ENCODE data around the gene COBL.

COBL gene

DNA sequence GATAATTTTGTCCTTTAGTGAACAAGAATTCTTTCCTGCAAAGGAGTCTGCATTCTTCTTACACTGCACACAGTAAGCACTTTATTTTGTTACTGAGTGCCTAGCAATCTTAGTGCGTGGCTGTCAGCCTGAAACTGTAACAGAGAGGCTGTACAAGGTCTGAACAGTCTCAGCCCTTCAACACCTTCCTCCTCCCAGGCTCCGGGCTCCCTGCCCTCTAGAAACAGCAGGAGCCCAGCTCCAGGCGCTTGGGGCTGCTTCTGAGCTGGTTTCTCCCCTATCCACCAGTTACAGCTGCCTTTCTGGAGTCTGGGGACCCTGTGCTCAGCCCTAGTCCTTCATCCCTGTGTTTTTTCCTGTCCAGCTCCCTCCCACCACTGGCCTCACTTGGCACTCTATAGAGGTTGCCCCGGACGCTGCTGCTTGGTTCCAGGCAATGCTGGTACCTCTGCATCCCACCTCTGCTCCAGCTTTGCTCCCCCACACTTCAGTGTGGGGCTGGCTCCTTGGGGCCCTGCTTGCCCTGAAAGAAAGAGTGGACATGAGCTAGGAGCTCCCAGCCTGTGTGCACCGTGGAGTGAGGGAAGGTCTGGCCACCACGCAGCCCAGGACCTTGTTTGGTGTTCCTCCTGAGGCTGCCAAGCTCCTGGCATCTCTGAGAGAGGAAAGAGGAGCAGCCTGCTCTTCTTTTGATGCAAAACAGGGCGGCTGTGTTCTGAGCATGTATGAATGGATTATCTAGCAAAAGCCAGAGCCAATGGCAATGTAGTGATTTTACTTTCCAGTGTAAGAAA, 282.7 kb downstream of the COBL start:
- no peak for DNase-seq

DNA sequence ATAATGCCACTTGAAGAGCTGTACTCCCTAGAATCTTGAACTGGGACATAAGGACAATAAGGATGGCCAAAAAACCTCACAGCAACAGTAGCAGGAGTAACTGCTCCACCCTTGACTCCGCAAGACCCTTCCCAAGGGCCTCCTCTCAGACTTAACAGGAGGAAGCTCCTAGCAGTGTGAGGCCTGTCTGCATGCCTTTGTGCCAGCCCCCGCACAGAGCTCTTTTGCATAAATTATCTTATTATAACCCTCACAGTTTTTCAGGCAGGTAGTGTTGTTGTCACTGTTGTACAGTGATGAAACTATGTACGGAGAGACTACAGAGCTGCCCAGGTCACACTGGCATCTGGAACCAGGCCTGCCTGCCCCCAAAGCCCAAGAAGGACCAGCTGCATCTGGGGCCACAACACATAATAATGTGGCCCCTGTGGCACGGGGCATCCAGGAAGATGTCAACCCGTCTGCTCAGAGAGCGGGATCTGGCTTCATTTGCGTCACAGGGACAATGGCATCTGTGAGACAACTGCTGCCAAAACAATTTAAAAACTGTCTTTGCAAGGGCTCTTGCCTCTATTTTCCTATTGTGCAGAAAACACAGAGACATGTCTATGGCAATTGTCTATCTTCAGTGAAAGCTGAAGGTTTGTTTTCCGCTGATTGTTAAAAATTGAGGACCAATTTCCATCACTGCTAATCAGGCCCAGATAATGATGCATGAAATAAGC, 284.7 kb downstream of the COBL start:
- no peak for DNase-seq

DNA sequence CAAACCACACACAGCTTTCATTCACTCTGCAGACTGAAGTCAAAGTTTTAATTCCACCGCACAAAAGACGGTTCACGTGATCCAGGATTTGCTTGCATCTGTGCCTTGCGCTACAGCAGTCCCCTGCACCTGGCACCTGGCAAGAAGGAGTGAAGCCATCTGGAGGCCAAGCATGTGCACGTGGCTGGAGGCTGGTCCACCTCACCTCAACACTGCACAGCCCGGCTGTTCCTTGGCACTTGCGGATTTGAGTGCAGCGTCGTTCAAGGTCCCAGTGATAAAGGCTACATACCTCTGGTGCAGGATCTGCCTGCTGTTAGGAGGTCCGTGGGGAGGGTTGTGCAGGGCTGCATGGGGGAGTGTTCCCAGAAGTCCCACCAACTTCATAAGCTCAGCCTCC, 285.4 kb downstream of the COBL start:
- no peak for DNase-seq

DNA sequence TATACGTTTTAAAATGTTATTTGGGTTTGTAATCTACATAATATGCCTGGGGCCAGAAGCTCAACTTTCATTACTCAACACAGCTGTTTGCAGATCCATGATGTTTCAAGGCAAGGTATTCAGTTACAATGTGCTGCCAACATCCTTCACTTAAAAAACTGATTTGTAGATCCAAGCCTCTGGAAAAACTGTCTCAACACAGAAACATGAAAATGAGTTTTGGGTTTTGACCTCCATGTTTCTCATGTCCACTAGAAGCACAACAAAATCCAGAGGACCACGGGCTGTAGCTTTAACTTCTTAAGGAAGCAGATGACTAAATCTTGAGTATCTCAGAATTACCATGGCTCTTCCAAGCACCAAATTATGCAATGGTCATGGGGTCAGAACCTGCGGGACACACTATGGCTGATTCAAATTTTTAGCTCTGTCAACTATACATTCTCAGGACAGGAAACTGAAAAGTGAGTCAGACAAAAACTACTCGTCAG, 286.9 kb downstream of the COBL start:
- DNase-seq, result no peak

DNA sequence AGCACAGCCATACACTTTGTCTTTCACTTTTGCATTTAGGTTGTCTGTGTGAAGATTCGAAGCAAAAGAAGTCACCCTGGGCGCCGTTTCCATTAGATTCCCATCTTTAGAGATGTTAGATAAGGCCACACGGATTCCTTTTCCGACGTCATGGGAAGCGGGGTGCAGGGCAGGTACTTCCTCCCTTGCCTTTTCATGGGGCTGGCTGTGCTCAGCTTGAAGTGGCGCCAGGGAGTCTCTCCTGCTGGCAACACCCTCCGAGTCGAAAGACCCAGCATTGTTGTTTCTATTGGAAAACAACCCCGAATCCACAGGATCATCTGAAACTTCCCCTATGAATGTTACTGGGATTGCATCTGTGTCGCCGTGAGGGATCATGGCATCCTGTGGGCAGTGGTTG, 287.5 kb downstream of the COBL start:
- no peak for DNase-seq

DNA sequence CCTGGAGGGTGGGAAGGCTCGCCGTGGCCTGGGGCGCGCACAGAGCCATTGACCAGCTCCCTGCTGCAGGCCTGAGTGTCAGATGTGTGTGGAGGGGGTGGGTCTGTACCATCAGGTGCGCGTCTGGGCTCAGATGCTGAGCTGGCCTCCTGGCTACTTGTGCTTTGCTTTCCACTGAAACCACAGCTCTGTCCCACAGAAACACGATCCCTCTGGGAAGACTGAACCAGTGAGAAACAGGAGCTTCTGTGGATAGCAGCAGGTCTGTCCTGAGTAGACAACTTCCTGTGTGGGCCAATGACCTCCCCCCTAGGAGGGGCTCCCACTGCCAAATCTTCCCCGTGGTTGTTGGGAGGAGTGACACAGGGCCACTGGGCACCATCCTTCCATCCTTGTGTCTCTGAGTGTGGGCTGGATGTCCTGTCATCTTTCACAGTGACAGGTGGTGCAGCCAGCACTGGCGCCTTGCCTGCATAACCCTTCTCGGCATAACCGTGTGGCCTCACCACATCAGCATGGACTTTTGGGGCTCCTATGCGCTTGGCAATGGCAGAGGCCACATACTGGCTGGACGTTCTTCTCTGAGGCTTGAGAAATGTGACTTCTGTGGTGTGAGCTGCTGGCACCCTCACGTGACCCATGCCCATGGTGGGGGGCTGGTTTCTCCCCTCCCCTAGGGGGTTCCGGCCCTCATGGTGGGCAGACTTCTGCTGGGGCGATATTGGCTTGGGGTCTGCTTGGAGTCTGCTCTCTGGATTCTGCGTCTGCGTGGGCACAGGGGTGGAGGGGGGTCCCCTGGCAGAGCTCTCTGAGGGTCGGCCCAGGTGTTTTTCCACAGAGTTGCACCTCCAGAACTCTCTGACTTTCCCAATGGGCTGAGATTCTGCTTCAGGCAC, 288.4 kb downstream of the COBL start:
- no peak for DNase-seq

DNA sequence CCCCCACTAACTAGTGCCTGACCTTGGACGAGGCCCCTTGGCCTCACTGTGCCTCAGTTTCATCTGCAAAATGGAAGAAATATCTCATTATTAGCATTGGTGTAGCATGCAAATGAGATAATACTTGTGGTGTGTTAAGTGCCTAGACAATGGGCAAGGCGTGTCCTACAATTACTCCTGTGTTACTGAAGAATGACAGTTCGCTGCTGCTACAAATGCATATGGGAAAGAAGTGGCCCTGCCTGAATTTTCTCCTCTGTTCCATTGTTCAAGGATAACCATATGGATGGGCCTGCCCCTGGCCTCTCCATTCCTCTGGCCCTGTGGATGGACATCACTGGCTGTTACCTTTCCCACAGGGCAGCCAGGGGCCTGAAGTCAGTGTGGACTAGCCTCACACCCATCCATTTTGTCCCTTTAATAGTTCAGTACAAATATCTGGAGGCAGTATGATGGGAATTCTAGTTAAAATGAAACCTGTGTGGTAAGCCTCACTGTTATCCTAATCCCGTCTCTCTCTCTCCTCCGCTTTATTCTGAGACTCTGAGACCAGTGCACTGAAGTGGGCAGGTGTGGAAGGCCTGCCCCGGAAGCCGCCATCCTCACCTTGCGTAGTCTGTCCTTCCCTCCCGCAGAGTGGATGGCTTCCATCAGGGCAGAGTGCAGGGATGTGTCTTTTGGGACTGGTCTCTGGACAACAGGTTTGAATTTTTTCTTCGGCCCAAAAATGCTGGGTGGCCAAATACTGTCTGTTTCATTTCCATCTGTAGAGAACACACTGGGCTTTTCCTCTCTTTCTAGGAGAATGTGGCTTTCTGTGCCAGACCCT, 289.3 kb downstream of the COBL start:
- DNase-seq, result no peak

DNA sequence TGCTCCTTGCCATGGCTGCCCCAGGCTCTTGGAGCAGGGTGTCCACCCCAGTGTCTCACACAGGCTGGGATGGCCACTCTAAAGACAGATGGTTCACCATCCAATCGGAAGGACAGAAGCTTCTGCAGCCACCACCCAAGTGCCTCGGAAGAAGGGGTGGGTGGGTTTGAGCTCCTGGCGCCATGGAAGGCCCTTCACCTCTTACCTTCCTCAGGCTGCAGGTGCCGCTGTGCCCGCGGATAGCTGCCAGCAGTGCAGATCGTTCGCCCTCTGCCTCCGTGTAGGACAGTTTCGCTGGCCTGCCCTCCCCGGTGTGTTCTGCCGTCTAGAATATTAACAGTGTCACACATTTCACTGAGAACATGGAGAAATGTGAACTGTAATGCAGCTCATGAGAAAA, 290.3 kb downstream of the COBL start:
- no peak for DNase-seq

DNA sequence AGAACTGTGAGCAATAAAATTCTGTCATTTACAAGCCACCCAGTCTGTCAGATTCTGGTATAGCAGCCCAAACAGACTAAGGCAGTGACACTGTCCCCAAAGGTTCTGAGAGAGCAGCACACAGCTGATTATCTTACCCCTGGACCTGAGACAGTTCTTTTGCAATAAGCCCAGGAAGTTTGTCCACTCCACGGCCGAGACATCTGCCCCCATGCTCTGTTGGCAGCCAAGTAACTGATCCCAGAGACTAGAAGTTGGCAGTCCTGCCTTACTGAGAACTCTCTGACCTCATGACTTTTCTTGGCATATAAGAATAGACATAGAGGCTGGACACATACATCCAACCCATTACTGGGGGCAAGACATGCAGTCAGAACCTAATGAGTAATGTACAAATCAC, 290.9 kb downstream of the COBL start:
- DNase-seq, result no peak

DNA sequence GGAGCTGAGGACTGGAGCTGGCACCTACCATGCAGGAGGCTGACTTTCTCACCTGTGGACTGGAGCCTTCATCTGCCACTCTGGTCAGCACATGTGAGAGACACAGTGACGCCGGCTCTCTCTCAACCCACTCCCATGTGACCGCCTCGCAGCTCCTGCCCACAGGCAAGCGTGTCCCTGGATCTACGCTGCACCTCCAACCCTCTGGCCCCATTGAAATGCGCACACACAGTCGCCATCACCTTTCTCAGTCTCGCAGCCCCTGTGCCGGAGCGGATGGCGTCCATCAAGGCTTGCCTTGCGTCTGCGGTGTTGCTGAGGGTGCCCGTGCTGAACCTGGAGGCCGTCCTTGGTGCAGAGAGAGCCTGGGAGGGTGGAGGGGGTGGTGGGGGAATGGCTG, 291.7 kb downstream of the COBL start:
- no peak for DNase-seq

DNA sequence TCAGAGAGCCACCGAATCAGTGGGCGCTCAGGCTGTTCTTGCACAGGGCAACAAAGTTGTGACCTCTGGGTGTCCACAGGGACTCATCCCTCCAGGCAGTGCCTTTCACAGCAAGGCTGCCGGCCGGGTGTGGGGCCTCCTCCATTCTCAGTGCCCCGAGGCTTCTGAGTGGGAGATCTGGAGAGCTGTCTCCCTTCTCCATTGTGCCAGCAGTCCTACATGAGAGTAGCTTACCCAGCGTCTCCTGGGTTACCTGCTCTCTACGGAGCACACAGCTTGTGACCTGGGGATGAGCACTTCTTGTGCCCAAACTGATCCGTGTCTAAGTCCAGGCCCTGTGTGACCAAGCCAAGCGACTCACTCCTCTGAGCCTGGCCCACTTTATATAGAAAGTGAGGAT, 293.1 kb downstream of the COBL start:
- no peak for DNase-seq

DNA sequence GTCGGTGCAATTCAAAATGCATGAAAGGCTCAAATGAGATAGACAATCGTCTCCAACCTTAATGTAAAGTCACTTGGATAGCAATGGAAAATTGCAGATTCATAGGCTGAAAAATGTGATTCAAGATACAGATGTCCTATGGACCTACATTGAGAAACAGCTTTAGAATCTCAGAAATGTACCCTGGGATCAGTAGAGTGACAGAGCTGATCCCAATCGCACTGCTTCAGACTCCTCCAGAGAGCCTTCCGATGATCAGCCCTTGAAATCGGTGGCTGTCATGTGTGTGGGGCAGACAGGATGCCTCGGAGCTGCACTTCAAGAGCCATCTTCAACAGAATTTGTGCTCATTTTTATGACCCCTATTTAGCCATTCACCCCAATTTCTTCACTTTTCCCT, 293.8 kb downstream of the COBL start:
- no peak for DNase-seq

DNA sequence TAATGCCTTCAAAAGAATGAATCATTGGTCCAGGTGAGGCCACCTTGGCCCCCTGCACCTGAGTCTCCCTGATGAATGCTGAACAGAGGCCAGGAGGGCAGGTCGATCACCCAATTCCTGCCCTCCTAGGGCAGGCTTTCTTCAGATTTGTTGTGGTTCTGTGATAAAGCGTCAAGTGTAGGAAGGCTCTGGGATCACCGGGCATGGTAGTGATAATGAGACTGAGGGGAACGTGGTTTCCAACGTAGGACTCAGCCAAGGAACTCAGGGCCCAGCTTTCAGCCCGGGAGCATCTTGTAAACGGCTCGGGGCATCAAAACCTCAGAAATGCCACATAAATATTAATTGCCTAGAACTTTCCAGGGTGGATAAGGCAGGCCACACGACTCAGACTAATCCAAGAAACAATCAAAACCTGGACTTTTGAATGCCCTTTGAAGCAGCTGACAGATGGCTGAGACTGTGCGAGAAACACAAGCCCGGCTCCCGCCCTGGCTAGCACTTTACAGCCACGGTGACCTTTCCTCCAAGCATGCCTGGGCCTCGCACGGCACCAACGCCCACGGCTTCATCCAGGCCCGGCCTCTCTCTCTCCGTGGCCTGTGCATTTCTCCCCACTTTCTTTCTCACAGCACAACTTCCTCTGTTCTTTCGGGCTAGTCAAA, 294.6 kb downstream of the COBL start:
- DNase-seq, result no peak

DNA sequence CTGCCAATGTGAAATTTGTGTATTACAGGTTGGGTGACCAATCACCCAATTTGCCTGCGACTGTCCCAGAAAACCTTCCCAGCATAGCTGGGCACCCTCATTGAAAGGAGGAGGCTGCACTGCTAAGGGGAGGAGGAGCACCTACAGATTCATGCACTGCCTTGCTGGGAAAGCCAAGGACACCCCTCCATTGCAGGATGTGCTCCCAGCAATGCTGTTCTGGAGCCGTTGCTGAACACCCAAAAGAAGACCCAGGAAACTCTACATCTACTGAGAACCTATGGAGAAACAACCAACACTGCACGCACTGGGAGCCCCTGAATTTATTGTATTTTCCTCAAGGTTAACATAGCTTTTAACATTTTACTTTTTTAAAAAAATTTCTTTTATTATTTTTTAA, 295.7 kb downstream of the COBL start:
- DNase-seq, result no peak

DNA sequence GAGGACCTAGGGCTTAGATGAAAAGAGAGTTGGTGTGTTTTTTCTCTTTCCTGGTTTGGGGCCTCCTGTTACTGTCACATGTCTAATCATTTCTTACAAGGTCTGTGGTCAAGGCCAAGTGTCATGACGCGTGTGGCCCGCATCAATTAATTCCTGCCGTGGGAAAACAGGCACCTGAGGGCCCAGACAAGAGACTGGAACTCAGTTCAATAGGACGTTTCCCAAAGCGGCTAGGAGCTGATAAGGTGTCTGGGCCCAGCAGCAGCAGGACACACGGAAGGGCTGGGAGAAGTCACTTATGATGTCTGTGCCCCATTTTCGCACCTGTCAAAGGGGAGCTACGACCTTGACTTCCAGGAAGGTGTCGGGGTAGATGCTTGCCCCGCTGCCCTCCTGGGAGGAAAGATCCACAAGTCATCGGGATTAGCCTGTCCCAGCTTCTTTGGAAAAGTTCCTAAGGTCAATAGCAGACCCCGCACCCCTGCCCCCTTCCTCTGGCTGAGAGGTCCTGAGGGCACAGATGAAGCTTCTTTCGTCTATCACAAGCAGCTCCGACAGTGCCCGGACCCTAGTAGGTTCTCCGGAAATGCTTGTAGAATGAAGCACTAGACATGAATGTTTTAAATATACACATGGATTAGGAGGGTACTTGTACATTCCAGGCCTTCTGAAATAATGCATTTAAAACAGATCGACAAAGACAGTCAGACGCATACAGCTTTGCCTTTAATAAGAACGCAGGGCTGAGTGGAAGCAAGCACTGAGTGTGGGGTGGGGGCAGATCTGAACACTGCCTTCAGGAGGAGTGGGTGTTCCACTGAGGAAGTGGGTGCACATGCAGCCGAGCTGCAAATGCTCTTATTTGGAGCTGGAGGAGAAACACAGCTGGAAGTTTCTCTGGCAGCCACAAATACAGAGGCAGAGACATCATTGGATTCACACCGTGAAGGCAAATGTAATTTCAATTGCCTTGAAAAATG, 296.4 kb downstream of the COBL start:
- no peak for DNase-seq

DNA sequence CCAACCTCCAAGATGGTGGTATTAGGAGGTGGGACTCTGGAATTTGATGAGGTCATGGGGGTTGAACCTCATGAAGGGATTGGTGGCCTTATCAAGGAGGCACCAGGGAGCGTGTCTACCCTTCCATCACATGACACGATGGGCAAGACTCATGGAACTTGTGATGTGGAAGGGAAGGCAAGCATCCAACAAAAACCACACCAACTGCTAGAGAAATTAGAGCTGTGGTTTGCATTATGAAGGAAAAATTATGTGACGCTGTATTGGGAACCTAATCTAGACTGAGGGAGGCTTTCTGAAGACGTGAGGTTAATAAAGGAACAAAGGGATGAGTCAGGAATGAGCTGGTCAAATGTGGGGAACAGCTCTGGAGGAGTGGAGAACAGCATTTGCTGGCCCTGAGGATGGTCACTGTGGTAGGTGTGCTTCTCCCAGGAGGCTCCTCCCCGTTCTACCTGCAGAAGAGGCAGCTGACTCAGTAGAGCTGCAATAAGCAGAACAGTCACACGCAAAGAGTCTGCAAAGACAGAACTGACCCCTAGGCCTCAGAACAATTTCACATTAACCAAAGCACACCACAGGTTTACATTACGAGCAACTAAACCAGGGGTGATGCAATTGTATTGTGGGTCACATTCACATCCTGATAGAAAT, 297.3 kb downstream of the COBL start:
- DNase-seq, result no peak

DNA sequence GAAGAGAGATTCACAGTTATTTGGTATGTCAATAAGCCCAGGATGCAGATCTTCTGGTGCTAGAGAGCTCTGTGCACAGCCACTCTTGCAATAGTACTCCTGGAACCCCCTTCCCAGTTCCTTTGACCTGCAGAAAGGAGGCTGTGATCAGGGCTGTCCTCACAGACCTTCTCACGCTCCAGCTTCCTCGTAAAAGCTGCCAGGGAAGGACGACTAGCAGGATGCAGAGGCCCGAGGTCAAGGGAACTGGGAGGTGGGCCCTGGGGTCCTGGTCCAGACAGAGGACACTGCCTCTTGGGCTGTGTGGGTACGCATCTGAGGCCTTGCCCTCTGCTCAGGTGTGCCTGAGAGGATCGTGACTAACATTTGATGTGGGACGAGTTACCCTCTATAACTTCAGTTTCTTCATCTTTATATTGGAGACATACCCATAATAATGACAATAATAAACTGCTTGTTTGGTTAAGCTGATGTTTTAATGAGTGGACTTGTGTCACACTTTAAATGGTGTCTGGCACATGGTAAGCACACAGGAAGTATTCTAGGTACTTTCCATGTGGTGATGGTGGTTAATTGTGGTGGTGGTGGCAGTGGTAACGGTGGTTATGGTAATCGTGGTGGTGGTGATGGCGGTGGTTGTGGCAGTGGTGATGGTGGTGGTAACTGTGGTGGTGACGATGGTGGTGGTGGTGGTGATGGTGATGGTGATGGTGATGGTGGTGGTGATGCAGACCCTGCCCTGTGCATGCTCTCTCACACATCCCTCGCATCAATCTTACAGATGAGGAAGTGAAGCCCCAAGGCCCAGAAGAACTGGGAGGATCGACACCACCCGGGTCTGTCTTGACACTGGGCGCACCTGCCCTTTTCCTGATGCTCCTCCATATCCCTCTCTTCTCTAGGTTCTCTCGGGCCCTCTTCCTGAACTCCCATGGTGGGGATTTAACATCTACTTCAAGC, 298.8 kb downstream of the COBL start:
- no peak for DNase-seq

DNA sequence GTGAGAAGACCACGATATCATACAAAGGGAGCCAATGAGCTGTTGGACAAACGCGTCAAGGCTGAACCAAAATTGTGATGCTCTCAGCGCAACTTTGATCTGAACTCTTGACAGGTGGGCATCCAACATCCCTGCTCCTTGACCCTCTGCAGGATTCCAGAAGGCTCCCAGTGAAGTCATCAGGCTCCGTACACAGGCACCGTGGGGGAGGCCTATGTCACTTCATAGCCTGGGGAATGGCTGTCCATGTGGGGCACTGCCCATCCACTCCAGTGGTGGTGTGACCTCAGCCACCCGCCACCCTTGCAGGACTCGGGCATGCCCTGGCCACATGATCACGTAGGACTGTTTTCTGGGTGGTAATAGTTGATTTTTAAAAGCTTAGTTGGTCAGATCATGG, 300.1 kb downstream of the COBL start:
- DNase-seq, result no peak

DNA sequence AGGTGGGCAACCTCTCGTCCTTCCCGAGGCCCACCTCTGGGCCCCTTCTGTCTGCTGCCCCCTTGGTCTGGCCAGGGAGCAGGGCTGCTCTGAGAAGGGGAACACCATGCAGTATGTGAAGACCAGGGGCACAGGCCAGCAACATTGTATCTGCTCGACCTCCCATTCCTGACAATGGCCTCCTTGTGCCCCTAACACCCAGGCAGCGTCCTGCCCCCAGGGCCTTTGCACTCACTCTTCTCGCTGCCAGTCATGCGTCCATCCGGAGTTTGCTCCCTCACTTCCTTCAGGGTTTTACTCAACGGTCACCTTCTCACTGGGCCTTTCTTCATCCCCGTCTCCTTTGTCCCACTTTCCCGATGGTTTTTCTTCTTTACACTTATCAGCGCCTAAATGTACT, 301.0 kb downstream of the COBL start:
- DNase-seq, result no peak

All from NCI-H524 treated with DMSO at 0.1 percent for 48 hours (cell line).